Dermis lymphatic vessel endothelial cell (primary cell): ENCODE measurements around the gene KHK. TPM values are rescaled to one million over a fixed set of nuclear protein-coding genes. Genes with fewer than 3 reads are reported as not detected.

Source experiments
- total RNA-seq: library from RNA; depleted of rRNA; stranded (reverse); fragments of >200 nt; gene quantifications from 2 replicates; pipeline ENCODE4 v1.2.1, GENCODE V29; 2014

KHK gene
- 2.4 and 4.3 TPM in 2 replicates for total RNA-seq

DNA sequence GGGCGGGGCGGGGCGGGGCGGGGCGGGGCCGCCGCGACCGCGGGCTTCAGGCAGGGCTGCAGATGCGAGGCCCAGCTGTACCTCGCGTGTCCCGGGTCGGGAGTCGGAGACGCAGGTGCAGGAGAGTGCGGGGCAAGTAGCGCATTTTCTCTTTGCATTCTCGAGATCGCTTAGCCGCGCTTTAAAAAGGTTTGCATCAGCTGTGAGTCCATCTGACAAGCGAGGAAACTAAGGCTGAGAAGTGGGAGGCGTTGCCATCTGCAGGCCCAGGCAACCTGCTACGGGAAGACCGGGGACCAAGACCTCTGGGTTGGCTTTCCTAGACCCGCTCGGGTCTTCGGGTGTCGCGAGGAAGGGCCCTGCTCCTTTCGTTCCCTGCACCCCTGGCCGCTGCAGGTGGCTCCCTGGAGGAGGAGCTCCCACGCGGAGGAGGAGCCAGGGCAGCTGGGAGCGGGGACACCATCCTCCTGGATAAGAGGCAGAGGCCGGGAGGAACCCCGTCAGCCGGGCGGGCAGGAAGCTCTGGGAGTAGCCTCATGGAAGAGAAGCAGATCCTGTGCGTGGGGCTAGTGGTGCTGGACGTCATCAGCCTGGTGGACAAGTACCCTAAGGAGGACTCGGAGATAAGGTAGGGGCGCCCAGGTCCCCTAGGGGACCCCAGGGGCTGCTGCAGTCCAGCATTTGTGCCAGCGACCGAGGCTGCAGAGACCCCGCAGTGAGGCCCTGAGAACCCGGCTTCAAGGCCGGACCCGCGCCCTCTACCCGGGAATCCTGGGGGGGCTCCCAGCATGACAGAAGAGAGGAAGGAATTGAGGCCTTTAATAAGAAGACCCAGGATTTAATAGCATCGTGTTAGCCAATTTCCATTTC is at the start of gene KHK:
Gene KHK (plus strand): TSS at position 49 of the 870 bp plus-strand sequence. CDS start 488 bp downstream, at position 537.

DNA sequence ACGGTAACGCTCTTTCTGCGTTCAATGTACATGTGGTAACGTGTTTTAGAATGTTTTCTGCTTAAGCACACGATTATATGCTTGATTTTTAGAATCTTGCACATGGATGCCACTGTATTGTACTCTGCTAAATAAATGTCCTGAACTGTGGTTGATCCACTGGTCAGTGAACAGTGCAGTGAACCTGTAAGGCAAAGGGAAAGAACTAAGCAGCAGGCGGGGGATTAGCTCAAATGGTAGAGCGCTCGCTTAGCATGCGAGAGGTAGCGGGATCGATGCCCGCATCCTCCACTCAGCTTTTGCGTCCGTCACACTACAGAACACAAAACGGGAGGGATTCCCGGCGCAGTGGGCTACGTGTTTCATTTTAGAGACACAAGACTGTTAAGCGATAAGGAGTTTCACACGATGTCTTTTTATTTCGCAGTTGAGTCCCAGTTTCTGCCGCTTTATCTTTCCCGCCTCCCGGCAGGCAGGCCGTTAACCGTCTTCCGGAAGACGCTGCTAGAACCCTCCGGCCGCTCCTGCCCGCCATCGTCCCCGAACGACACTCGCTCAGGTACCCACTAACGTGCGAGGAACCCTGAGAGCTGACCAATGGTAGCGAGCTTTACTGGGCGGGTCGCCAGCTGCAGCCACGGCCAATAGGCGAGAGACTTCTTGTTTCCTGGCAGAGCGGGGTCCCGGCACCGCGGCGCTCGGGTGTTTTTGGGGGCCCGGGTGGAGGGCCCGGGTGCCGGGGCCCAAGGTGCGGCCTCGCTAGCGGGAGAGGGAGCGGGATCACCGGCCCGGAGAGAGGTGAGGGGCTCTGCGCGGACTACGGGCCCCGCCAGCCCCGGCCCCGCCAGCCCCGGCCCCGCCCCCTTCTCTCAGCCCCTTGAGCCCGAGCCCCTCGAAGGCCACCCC is 35.3 kb upstream of the KHK start, which contains the start of gene AGBL5:
Gene AGBL5 (plus strand): TSS at position 673 of the 906 bp plus-strand sequence. CDS start 1,291 bp downstream, outside the sequence.

DNA sequence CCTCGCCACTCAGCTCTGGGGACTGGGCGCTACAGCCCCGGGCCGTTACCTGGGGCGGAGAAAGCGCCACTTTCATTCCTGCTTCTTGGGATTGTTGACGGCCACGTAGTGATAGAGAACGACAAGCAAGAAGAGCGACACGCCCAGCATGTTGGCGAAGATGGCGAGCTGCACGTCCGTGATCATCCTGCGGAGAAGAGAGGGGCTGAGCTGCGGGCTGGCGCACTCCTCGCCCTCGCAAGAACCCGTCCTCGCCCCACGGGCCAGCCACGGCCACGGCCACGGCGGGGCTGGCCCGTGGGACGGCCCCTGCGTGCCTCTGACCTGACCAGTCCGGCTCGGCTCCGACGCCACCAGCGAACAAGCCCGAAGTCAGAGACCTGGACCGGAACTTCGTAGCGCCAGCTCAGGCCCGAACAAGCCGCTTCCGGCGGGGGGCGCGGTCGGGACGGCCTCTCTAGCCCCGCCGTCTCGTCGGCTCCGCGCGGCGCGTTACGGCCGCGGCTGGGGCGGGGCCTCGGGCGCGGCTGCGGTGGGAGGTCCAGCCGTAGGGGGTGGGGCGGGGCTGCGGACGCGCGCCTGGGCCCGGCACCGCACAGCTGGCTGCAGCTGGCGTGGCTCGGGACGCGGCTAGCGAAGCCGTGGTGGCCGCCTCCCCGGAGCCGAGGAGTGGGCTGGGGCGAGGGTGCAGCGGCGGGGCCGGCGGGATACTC is 15.1 kb upstream of the KHK start, which contains the start of gene OST4:
Gene OST4 (minus strand): TSS at position 378 of the 713 bp plus-strand sequence.

DNA sequence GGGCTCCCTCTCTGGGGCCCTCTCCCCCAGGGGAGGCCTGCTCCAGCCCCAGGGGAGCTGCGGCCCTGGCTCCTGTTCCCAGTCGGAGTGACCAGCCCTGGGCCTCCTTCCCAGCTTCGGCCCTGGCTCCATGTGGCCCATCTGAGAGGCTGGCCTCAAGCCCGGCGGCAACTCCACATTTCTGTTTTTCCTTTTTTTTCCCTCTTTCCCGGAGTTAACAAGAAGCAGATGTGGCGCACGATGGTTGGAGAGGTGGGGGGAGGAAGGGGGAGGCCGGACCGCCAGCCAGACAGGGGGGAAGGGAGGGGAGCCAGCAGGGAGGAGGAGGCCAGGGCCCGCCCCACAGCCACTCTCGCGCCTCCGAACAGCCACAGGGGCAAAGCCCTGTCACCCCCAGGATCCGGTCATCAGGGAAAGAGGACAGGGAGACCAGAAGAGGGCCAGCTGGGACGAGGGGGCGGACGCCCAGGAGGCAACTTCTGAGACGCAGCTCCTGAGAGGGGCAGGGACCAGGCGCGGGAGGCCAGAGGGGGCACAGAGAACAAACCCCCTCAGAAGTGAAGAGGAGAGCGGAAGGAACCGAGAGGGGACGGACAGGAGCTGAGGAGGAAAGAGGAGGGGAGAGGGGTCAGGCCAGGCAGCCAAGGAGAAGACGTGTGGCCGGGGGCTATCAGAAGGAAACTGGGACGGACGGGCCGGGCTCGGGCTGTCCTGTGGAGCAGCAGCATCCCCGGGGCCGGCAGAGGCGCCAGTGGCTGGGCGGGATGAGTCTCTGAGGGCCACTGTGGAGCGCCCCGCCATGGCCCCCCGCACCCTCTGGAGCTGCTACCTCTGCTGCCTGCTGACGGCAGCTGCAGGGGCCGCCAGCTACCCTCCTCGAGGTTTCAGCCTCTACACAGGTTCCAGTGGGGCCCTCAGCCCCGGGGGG is 8.0 kb upstream of the KHK start, which contains the start of gene EMILIN1:
Gene EMILIN1 (plus strand): TSS at position 349 of the 928 bp plus-strand sequence. CDS start 451 bp downstream, at position 800.

DNA sequence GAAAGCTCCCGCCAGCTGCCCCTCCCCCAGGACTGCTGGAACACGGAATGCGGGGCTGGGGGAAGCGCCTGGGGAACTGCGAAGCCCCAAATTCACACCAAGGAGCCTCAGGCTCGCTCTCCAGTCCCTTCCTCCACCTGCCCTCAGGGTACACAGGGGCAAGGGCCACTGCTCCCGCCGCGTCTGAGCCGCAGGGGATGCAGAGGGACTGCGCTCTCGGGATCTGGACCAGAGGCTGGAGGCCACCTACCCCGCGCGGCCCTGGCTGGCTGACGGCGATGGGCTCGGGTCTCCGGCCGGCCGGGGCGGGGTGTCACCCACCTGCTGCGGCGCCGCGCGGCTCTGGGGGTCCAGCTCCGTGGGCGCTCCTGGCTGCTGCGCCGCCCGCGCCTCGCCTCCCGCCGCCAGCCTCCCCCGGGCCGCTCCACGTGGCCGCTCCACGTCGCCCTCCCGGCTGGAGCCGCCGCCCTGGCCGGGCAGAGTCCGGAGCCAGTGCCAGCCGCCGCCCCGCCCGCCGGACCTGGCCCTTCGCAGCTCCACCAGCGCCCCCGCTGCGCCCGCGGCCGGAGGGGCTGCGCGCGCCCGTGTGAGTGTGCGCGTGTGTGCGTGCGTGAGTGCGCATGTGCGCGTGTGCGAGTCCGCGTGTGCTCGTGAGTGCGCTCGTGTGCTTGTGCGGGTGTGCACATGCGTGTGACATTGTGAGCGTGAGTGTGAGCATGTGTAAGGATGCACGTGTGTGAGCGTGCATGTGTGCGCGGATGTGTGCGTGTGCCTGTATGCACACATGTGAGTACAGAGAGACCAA is 32.2 kb downstream of the KHK start, which contains the start of gene CGREF1:
Gene CGREF1 (minus strand): TSS at position 604 of the 805 bp plus-strand sequence. CDS start 14,762 bp downstream, outside the sequence.

DNA sequence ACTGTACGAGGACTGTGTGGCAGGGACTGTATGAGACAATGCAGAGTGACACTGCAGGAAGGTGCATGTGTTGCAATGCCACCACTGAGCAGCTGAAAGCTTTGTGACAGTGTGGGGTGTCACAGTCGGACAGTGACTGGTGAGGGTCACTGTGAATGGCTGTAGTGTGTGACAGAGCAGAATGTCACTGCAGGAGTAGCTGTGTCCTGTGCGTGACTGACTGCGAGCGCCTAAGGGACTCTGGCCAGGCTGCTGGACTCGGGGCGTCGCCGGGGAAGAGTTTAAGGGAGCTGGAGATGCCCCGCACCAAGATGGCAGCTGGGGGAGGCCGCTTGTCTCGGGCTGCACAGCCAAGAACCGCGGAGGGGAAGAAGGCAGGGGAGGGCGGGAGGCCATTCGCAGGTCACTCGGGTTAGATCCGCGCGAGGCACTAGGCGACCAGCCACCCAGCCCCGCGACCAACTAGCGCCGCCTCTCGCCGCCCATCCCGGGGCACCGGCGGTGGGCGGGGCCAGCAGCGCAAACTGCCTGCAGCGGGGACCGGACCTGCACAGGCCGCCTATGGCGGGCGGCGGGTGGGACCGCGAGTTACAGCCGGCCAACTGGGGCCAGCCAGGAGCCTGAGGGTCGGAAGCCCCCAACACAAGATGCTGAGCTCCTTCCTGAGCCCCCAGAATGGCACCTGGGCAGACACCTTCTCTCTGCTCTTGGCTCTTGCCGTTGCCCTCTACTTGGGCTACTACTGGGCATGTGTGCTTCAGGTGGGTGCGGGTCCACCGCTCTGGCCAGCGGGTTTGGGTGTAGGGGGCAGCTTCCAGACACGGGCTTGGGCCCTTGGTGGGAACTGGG is 37.0 kb downstream of the KHK start, which contains the start of gene ABHD1:
Gene ABHD1 (plus strand): TSS at position 514 of the 849 bp plus-strand sequence. CDS start 134 bp downstream, at position 648.

DNA sequence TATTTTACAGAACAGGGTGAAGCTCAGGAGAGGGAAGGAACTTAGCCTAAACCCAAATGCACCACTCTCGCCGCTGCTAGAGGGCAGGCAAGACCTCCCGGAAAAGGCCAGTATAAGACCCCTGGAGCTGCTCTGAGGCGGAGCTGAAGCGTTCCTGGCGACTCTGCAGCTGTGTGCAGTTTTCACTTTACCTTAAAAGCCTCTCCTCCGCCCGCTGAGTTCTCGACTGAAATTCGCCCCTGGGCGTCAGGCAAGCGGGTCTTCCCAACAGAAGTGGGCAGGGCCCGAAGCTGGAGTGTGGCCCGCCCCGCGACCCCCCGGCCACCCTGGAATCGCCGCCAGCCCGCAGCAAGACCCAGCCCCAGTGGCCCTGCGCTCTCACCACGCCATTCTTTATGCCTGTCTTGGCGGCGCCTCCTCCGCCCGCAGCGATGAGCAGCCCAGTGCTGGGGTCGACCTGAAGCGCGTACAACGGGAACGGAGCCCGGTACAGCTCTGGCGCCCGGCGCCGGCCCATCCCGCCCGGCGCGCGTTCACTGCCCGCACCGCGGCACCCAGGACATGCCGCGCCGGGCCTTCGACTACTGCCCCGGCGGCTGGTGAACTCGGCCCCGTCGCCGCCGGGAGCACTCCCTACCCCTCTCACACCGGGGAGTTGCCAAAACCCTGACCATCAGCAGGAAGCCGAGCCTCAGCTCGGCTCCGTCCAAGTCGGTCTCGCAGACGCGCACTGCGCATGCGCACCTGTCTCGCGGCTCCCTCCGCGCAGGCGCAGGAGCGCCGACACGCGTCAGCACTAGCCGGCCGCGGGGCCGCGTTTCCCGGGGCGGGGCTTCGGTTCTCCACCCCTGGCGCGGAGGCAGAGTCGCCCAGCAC is 47.6 kb downstream of the KHK start, which contains the start of gene PREB:
Gene PREB (minus strand): TSS at position 732 of the 876 bp plus-strand sequence. CDS start 215 bp downstream, at position 517.

DNA sequence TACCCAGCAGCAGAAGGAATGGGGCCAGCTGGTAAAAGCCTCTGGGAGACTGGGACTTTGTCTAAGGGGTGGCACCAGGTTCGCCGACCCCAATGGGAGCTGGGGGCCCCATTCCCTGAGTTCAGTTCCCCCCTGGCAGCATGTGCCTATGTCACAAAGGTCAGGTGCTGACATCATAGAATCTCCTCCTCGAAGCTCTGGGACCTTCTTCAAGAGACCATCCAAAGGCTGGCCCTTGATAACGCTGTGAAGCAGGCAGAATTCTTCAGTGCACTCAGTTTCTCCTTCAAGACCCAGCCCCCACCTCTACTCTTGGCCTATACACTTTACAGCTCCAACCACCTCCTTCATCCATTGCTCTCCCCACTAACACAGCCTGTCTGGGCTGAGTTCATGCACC is 52.7 kb downstream of the KHK start, which contains the start of gene PRR30:
Gene PRR30 (minus strand): TSS at position 101 of the 400 bp plus-strand sequence. CDS start 1,081 bp downstream, outside the sequence.

DNA sequence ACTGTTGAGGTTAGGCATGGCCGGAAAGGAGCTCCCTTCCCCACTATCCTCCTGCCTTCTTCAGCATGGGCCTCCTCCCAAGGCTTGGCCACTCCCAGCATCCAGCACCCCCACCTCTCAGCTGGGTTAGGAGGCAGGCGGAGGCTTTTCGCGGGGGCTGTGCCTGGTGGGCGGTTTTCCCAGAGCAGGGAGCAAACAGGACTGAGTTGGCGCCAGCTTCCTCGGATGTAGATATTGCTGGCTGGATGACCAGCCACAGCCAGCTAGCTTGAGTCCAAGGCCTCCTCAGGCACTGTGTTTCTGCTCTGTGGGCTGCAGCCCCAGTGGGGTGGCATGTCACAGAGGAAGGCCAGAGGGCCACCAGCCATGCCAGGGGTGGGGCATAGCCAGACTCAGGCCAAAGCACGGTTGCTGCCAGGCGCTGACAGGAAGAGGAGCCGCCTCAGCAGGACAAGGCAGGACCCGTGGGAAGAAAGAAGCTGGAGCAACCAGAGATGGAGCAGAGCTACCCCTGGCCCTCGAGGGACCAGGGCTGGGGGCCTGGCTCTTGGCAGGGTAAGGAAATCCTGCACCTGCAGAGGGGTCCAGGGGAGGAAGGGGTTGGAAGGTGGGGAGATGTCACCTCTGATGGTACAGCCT is 62.3 kb downstream of the KHK start, which contains the start of gene TCF23:
Gene TCF23 (plus strand): TSS at position 204 of the 639 bp plus-strand sequence. CDS start 130 bp downstream, at position 334.

Other genes starting within 250 kb of the KHK start
- gene DPYSL5, start 238.6 kb upstream of the KHK start, total RNA-seq = not detected in 2 replicates
- 1.4 and 1.5 TPM in 2 replicates for gene MAPRE3, start 116.1 kb upstream of the KHK start, total RNA-seq
- 17.0 and 23.1 TPM in 2 replicates for gene TMEM214, start 53.8 kb upstream of the KHK start, total RNA-seq
- 17.3 and 20.0 TPM in 2 replicates for gene AGBL5, start 35.1 kb upstream of the KHK start, total RNA-seq
- gene OST4, start 15.1 kb upstream of the KHK start, total RNA-seq = 403 and 523 TPM in 2 replicates
- 22.8 and 34.8 TPM in 2 replicates for gene EMILIN1, start 8.2 kb upstream of the KHK start, total RNA-seq
- gene CGREF1, start 32.4 kb downstream of the KHK start, total RNA-seq = 1.7 and 2.3 TPM in 2 replicates
- not detected in 2 replicates for gene ABHD1, start 37.0 kb downstream of the KHK start, total RNA-seq
- gene PREB, start 47.9 kb downstream of the KHK start, total RNA-seq = 25.3 and 28.4 TPM in 2 replicates
- not detected in 2 replicates for gene PRR30, start 52.6 kb downstream of the KHK start, total RNA-seq
- not detected in 2 replicates for gene TCF23, start 62.2 kb downstream of the KHK start, total RNA-seq
- gene ATRAID, start 125.3 kb downstream of the KHK start, total RNA-seq = 107 and 121 TPM in 2 replicates
- 18.1 and 19.4 TPM in 2 replicates for gene SLC5A6, start 125.5 kb downstream of the KHK start, total RNA-seq
- gene CAD, start 130.6 kb downstream of the KHK start, total RNA-seq = 21.6 and 22.9 TPM in 2 replicates
- gene SLC30A3, start 176.3 kb downstream of the KHK start, total RNA-seq = 6.3 and 21.2 TPM in 2 replicates
- gene DNAJC5G, start 188.7 kb downstream of the KHK start, total RNA-seq = 0.60 and 2.4 TPM in 2 replicates
- gene TRIM54, start 195.7 kb downstream of the KHK start, total RNA-seq = 0.52 and 1.3 TPM in 2 replicates
- gene UCN, start 221.7 kb downstream of the KHK start, total RNA-seq = 0.22 and 0.34 TPM in 2 replicates
- gene MPV17, start 236.3 kb downstream of the KHK start, total RNA-seq = 38.0 and 43.1 TPM in 2 replicates